Upper lobe of left lung (tissue), 4 donors: ENCODE results near the gene TET3.

Experiments
- CTCF ChIP-seq, 6 experiments: fragments of 450-650 bp in 4 of 6; fragments of 200-600 bp in 2 of 6; sonication (generic) in 2 of 6; IDR thresholded peaks; one replicate each; pipeline ENCODE4 v1.5.1; 2016 to 2019; ENCODE audit warnings: antibody characterized with exemption in 6 of 6
- EP300 ChIP-seq, 4 donors: sonication (generic); formaldehyde crosslinking; IDR thresholded peaks; one replicate each; pipeline ENCODE4 v1.5.1; 2017; ENCODE audit warnings: antibody characterized with exemption in 4 of 4, control low read depth in 2 of 4
- POLR2A ChIP-seq, 4 donors: fragments of 450-650 bp; IDR thresholded peaks; one replicate each; pipeline ENCODE4 v1.5.1; 2016 to 2017; ENCODE audit warnings: antibody characterized with exemption in 4 of 4, mild to moderate bottlenecking in 2 of 4

- TF ChIP-seq CTCF (IDR thresholded peaks at IDR 0.05), result peak in 3 of 6 experiments; percentile 46 to 60 (median 50)
- no peak for TF ChIP-seq EP300 (IDR thresholded peaks at IDR 0.05)
- TF ChIP-seq POLR2A (IDR thresholded peaks at IDR 0.05), result peak in 1 of 4 donors; percentile 70
Observed at GRCh38 chr2:74002505-74003421, 18.1 kb downstream of the TET3 start.
